Nephron progenitor cell (in vitro differentiated cells): ENCODE data around the gene ZBTB8A.

Experiments used
- DNase-seq: peaks from one replicate; pipeline ENCODE4 v3.0.0; 2021
- H3K27ac Mint-ChIP-seq: 2 replicates; pipeline ENCODE4 v1.8.0; 2021; ENCODE audit warnings: mild to moderate bottlenecking, moderate library complexity, mixed read lengths
- H3K27me3 Mint-ChIP-seq: 2 replicates; pipeline ENCODE4 v1.8.0; 2021; ENCODE audit warnings: mild to moderate bottlenecking, low read depth, mixed read lengths; ENCODE audit not compliant: poor library complexity
- H3K36me3 Mint-ChIP-seq: 2 replicates; pipeline ENCODE4 v1.8.0; 2021; ENCODE audit warnings: low read depth, mixed read lengths
- H3K4me1 Mint-ChIP-seq: 2 replicates; pipeline ENCODE4 v1.8.0; 2021; ENCODE audit warnings: mixed read lengths
- H3K4me3 Mint-ChIP-seq: 2 replicates; pipeline ENCODE4 v1.8.0; 2021; ENCODE audit warnings: mild to moderate bottlenecking, moderate library complexity, mixed read lengths
- H3K9me3 Mint-ChIP-seq: 2 replicates; pipeline ENCODE4 v1.8.0; 2021; ENCODE audit warnings: mild to moderate bottlenecking, moderate library complexity, mixed read lengths
- CTCF ChIP-seq: fragments of 200-600 bp; sonication (generic); IDR thresholded peaks from 2 replicates; pipeline ENCODE4 v1.5.0; 2021; ENCODE audit warnings: antibody characterized with exemption

ZBTB8A gene

GRCh38 chr1:32650752-32651460 is 111.7 kb downstream of the ZBTB8A start, which contains the start of gene RBBP4:
RBBP4 (plus strand) TSS chr1:32651208; CDS start chr1:32651307, 99 bp downstream.
- peak within 1 kb of the TSS; percentile 100 for H3K27ac Mint-ChIP-seq
- H3K9me3 Mint-ChIP-seq, result no peaks in the 10 kb centered on the region
- peaks cover 57% of the 10 kb centered on the region for H3K36me3 Mint-ChIP-seq
- H3K4me3 Mint-ChIP-seq, result peak within 1 kb of the TSS; percentile 97
- peak; percentile 98 for DNase-seq
- peaks cover 58% of the 10 kb centered on the region for H3K4me1 Mint-ChIP-seq
- H3K27me3 Mint-ChIP-seq, result no peaks in the 10 kb centered on the region
- no peak for TF ChIP-seq CTCF

- peak overlapping the region; percentile 97 for H3K4me3 Mint-ChIP-seq
- no peak for TF ChIP-seq CTCF
- DNase-seq, result no peak
- no peaks in the 10 kb centered on the region for H3K9me3 Mint-ChIP-seq
- H3K27ac Mint-ChIP-seq, result peak overlapping the region; percentile 91
- peaks cover 59% of the 10 kb centered on the region for H3K4me1 Mint-ChIP-seq
- peaks cover 60% of the 10 kb centered on the region for H3K36me3 Mint-ChIP-seq
- H3K27me3 Mint-ChIP-seq, result no peaks in the 10 kb centered on the region
Observed at GRCh38 chr1:32651461-32652073, 112.3 kb downstream of the ZBTB8A start.

DNA sequence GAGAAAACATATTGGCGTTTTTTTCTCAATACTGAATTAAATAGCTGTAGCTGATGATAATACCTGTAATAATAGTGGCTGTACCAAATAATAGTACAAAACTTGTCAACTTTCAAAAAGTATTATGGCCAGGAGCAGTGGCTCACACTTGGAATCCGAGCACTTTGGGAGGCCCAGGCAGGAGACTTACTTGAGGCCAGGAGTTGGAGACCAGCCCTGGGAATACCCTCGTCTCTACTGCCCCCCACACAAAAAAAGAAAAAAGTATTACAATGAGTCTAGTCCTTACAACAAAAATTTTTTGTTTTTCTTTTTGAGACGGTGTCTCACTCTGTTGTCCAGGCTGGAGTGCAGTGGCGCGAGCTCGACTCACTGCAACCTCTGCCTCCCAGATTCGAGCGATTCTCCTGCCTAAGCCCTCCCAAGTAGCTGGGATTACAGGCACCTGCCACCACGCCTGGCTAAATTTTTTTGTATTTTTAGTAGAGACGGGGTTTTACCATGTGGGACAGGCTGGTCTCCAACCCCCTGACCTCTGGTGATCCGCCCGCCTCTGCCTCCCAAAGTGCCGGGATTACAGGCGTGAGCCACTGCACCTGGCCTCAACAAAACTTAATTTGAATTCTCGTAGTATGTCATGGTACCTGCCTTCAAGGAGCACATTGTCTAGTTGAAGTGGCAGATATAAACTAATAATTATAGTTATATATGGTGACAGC is 113.2 kb downstream of the ZBTB8A start:
- H3K4me1 Mint-ChIP-seq, result peaks cover 59% of the 10 kb centered on the region
- H3K4me3 Mint-ChIP-seq, result peak overlapping the region; percentile 97
- TF ChIP-seq CTCF, result no peak
- H3K27me3 Mint-ChIP-seq, result no peaks in the 10 kb centered on the region
- DNase-seq, result no peak
- peaks cover 64% of the 10 kb centered on the region for H3K36me3 Mint-ChIP-seq
- peak overlapping the region; percentile 91 for H3K27ac Mint-ChIP-seq
- H3K9me3 Mint-ChIP-seq, result no peaks in the 10 kb centered on the region
